GM21390 (cell line): ENCODE measurements around the gene BMPR1A.

Source experiments
- ATAC-seq: cut with Tn5 transposase; IDR thresholded peaks from one replicate; pipeline ENCODE4 v1.9.1; 2021; ENCODE audit not compliant: unreplicated experiment

Gene BMPR1A

DNA sequence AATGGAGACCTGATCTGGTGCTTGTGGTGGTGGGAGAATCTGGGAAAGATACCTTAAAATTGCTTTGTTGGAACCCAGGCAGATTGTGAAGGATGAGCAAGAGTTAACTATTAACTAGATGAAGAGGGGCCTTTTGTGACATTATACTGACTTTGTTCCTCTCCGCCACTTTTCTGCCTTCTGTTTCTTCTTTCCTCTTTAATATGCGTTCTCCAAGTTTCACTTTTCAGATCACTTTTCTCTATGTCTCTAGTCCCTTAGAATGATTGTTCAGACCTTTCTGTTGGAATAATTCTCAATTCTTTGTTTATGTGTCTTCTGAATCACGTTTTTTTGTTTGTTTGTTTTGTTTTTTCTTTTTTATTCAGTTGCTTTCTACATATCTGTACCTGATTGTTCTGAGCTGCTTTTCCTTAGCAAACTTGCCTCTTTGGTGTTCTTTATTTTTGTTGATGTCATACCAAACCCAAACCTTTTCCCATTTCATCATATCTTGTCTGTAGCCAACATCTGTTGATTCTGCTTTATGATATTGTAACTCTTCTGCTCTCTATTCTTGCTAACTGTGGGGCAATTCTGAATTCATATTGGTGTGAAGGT is 2.8 kb downstream of the BMPR1A start:
- ATAC-seq = no peak

DNA sequence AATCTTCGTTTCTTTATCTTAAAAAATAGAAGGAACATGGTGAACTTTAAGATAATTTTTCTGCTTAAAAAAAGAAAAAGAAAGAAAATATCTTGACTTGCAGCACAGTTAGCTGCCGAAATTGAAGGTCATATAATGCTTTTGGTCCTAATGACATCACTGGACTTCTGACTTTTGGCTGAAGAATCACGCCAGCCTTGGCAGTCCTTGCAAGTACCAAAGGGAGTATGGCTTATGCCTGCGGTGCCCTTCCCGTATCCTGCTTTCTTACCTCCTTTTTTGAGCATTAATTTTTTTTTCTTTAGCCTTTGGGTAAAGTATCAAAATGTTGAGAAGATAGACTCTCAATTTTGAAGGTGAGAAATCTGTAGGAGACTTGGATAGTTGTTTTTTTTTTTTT is 7.0 kb downstream of the BMPR1A start:
- no peak for ATAC-seq

DNA sequence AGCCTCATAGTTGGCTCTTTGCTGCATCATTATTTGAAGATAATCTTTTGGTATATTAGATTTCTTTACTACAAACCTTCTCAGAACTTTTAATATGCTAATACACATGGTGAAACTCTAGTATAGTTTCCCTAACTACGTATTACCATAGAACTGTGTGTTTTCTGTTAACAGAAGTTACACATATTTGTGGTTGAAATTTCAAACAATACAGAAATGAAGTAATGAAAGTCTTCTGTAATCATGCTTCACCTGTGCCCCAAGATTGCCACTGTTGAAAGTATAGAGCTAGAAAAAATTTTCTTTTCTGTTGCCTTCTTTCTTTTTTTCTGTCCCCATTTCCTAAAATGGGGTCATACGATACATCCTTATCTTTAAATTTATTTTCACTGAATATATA is 9.1 kb downstream of the BMPR1A start:
- ATAC-seq = no peak

DNA sequence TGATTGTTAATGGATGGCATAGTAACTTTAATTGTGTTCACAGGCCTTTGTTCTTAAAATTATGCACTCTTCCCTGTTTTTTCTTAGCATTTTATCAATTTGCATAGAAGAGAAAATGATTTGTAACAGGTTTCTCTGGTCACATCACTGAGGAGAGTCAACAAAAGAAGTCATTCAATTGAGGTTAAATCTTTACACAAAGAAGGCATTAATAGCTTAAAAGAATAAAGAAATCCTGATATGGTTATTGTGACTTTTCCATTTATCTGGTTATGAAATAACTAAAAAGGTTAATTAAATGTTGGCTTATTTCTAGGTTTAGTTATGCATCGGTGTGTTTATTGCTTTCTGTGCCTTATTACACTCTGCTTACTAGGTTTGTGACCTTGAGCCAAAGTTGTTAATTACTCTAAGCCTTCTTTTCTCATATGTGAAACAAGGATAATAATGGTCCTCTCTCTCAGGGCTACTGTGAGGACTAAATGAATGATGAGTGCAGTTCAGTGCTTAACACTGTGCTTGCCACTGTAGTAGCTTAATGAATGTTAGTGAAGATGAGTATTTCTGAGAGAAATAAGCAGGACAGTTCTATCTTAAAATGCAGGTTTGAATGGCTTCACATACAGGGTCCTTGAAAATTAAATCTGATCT is 12.1 kb downstream of the BMPR1A start:
- no peak for ATAC-seq

DNA sequence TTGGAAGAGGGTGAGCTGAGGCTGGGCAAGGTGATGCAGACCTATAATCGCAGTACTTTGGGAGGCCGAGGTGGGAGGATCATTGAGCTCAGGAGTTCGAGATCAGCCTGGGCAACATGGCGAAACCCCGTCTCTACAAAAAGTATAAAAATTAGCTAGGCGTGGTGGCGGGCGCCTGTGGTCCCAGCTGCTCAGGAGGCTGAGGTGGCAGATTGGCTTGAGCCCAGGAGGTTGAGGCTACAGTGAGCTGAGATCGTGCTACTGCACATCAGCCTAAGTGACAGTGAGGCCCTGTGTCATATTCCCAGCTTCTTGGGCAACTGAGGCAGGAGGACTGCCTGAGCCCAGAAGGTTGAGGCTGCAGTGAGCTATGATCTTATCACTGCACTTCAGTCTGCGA is 13.6 kb downstream of the BMPR1A start:
- ATAC-seq = no peak

DNA sequence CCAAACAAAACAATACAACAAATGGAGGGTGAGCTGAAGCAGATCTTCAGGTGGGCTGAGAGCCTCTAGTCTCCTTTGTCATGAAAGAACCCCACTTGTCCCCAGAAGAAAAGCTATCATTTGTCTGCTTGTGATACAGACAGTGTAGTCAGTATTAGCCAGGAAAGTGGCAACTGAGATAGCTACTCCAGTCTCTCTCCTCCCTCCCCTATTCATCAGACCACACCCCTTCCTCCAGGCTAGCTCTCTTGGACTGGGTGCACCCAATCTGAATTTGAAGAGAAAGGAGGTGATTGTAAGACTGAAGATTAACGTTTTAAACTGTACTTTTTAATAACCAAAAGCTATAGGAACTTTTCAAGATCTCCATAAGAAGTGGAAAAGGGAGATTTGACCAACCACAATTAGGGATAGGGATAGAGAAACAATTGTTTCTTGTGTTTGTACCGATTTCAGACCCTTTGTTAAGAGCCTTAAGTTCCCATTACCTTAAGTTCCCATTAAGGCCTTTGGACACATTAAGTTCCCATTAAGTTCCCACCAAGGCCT is 14.1 kb downstream of the BMPR1A start:
- ATAC-seq = peak; percentile 45

DNA sequence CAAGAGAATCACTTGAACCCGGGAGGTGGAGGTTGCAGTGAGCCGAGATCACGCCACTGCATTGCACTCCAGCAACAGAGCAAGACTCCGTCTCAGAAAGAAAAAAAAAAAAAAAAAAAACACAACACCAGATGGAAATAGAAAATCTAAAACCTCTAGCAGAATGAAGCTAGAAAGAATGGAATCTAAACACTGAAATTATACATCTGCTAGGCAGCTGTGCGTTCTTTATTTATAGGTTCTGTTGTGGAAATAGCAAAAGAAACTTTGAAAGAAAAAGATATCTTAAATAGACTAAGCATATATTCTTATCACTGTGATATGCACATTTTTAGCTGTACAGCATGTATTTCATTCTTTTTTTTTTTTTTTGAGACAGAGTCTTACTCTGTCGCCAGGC is 17.1 kb downstream of the BMPR1A start:
- ATAC-seq = no peak

DNA sequence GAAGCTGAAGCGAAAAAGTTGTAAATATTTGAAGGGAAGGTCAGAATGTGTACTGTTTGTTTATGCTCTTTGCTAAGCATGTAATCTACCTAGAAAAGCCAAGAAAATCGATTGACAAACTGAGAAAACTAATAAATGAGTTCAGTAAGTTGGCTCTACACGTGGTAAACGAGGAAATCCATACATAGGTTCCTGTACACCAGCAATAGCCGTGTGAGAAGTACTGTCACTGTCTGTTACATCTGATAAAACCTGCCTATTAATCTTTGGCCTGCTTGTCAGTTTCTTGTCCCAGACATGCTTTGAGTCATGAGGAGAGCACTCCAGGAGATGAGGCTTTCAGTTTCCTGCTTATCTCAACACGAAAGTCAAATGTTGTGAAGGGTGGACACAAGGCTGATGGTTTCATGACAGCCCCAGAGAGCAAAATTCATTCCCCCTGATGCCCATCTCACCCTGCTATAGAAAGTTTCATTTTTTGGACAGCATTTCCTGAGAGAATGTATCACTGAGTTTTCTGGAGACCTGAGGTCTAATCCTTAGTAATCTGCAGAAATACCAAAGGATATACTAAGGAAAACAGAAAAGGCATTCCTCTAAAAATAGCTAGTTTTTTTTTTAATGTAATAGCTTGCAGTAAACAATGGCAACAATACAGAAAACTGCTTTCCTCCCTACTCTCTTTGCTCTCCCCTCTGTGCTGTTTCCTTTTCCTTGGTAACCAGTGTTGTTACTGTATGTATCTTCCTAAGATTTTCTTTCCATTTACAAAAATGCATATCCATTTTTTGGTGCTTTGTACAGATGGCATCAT is 18.8 kb downstream of the BMPR1A start:
- ATAC-seq = peak; percentile 76

DNA sequence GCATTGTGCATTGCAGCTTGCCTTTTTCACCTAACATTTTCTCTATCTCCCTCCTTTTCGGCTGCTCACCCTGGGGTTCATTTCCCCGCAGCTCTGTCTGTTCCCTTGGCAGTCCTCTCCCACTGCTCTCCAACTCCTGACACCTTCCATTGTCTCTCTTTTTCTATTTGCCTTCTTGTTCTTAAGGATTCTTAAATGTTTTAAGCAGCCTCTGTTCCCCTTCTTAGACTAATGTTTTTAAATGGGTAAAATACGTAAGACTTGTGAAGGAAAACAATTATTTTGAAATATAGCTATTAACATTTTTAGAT is 19.4 kb downstream of the BMPR1A start:
- no peak for ATAC-seq

DNA sequence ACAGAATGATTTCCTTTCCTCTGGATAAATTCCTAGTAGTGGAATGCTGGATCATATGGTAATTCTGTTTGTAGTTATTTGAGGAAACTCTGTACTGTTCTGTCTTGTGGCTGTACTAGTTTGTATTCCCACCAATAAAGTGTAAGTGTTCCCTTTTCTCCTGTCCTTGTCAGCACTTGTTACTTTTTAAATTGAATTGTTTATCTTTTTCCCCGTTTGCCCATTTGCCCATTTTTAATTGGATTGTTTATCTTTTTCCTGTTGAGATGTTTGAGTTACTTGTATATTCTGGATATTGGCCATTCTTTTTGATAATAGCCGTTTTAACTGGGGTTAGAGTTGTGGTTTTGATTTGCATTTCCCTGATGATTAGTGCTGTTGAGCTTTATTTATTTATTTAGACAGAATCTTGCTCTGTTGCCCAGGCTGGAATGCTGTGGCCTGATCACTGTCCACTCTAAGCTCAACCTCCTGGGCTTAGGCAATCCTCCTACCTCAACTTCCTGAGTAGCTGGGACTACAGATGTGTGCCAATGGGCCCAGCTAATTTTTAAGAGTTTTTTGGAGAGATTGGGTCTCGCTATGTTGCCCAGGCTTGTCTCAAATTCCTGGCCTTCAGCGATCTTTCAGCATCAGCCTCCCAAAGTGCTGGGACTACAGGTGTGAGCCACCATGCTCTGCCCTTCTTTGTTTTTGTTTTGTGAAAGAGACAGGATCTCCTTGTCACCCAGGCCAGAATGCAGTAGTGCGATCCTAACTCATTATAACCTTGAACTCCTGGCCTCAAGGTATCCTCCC is 23.0 kb downstream of the BMPR1A start:
- no peak for ATAC-seq

DNA sequence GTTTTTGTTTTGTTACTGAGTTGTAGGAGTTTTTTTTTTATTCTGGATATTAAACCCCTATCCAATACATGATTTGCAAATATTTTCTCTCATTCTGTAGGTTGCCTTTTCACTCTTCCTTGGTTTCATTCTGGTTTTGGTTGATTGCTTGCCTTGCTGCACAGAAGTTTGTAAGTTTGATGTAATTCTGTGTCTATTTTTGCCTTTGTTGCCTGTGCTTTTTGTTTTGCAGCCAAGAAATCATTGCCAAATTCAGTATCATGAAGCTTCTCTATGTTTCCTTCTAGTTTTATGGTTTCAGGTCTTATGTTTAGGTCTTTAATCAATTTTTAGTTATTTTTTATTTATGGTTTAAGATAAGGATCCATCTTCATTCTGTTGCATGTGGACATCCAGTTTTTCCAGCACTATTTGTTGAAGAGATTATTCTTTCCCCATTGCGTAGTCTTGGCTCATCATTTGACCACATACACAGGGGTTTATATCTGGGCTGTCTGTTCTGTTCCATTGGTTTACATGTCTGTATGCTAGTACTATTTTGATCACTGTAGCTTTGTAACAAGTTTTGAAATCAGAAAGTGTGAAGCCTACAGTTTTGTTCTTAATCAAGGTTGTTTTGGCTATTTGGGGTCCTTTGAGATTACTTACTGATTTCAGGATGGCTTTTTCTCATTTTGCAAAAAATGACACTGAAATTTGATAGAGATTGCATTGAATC is 26.4 kb downstream of the BMPR1A start:
- peak; percentile 81 for ATAC-seq

DNA sequence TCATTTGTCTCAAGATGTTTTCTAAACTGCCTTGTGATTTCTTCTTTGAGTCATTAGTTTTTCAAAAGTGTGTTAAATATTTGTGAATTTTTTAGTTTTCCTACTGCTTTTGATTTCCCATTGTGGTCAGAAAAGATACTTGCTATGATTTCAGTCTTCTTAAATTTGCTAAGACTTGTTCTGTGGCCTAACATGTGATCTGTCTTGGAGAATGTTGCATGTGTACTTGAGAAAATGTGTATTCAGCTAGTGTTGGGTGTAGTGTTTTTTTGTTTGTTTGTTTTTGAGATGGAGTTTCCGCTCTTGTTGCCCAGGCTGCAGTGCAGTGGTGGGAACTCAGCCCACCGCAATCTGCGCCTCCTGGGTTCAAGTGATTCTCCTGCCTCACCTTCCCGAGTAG is 28.6 kb downstream of the BMPR1A start:
- no peak for ATAC-seq

DNA sequence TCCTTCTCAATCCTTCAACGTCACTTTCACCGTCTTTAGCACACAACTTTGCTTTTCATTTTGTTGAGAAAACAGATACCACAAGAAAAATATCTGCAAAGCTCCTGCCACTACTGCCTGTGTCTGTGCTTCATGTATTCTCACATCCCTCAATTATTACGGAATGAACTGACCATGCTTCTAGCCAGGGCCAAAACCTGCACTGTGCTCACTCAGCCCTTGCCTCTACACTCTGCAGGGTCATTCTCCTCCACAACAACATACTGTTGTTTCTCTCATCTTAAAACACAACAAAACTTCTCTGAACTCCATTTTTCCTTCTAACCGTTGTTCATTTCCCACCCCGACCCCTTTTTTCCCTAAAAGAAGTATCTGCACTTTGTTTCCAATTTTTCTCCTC is 29.5 kb downstream of the BMPR1A start:
- no peak for ATAC-seq

DNA sequence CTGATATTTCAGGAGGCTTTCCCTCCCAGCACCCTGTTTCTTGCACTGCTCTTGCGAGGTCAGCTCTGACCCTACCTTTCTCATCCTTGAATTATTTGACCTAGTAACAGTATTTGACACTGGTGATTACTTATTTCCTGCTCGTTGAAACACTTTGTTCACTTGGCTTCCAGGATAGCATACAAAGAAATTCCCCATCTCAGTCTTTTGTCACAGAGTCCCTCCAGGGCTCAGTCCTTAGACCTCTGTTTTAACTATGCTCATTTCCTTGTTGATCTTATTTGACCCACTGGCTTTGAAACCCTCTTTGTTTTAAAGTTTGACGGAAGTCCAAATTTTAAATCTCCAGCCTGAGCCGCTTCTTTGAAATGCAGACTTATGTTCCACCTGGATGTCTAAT is 29.9 kb downstream of the BMPR1A start:
- ATAC-seq = no peak

DNA sequence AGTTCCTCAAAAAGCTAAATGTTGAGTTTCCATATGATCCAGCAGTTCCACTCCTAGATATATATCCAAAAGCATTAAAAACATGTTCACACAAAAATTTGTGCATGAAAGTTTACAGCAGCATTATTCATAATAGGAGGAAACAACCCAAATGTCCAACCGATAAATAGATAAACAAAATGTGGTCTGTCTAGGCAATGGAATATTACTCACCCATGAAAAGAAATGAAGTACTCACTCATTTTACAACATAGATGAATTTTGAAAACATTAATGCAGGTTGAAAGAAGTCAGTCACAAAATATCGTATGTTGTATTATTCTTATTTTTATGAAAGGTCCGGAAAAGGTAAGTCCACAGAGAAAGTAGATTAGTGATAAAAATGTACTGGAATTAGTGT is 34.0 kb downstream of the BMPR1A start:
- no peak for ATAC-seq

DNA sequence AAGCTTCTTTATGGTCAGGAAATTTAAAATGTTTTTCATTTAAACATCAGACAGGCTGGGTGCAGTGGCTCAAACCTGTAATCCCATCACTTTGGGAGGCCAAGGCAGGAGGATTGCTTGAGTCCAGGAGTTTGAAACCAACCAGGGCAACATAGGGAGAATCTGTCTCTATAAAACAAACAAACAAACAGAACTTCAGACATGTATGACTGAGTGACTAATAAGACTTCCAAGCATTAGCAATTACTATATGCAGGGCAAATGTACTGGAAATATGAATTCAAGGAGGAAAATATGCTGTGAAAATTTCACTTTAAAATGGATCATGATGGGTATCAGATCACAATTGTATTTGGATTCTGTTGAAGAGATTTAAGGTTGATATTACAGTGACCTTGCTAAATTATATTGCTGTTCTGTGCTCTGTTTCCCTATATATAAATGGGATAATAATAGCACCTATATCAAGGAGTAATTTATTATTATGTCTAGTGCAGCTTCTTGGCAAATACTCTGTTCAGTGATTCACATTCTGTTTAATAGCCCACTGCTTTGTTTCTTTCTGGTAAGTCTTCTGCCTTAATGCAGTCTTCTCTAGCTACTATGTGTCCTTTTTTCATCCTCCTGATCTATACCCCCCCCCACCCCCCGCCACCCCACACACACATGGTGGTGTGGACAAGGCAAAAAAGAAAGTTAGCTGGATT is 36.2 kb downstream of the BMPR1A start:
- ATAC-seq = no peak

DNA sequence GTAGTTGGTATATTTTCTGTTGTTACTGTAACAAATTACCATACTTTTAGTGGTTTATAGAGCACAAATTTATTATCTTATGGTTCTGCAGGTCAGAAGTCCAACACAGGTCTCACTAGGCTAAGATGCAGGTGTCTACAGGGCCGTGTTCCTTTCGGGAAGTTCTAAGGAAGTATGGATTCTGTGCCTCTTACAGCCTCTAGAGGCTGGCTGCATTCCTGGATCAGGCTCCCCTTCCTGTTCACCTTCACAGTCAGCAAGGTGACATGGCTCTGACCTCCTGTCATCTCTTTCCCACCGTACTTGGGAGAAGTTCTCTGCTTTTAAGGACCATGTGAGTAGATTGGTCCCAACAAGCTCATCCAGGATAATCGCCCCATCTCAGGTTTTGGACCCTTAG is 37.3 kb downstream of the BMPR1A start:
- no peak for ATAC-seq

DNA sequence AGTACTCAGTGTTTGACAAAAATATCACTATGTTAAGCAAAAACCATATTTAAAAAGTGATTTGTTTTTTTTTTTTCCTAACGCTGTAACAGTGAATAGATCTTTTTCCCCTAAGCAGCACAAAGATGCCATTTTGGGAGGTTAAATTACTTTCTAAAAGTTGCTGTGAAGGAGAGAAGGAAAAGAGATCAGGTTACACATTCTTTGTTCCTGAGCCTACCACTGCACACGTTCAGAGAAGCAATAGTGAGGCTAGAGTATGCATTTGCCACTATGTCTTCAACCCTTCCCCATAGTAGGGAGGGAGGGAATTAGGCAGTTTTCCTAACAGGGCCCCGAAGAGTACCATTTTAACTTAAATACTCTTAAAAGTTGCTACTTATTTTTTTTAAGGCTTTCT is 38.9 kb downstream of the BMPR1A start:
- ATAC-seq = no peak

DNA sequence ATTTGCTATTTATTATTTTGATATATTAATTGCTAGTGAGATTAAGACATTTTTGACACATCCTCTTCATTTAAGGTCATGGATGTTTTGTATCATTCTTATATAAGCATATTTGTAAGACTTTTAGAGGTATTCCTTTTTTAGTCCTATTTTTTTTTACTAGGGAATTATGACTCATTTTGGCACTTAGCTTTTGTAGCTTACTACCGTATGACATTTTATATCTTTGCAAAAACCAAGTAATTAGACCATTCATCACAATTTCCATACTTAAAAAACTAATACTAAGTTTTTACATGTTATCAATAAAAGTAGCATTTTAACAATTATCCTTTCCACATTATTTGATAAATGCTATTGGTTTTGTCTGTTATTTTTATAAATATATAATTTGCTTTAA is 41.6 kb downstream of the BMPR1A start:
- ATAC-seq = no peak

DNA sequence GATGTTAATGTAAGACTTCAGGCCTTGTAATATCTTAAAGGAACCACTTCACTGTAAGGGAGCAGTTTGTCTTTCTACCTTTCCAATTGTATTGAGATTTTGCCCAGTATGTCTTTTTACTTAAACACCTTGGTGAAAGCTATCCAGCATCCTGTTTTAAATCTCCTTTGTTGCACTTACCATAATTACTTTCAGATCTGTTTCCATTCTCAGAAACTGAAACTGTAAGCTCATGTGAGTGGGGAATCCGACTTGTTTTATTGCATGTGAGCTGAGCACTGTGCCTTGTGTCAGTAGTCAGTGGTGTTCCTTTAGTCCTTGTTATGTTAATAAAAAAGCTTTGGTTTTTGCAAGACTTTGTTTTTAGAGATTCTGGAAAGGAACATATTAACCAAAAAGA is 42.2 kb downstream of the BMPR1A start:
- ATAC-seq = peak; percentile 80
